HG02938 (cell line): ENCODE data around the gene MAGI2.

Experiments used
- ATAC-seq: cut with Tn5 transposase; IDR thresholded peaks from one replicate; pipeline ENCODE4 v1.9.1; 2021; ENCODE audit warnings: mild to moderate bottlenecking, moderate library complexity; ENCODE audit not compliant: unreplicated experiment

The MAGI2 gene

GRCh38 chr7:79381921-79382320, 71.5 kb downstream of the MAGI2 start:
- ATAC-seq: no peak

GRCh38 chr7:79377097-79377496, 76.4 kb downstream of the MAGI2 start:
- no peak for ATAC-seq

- ATAC-seq: no peak
Observed at GRCh38 chr7:79376299-79377025, 77.0 kb downstream of the MAGI2 start.

GRCh38 chr7:79361214-79361613, 92.3 kb downstream of the MAGI2 start:
- no peak for ATAC-seq

GRCh38 chr7:79359827-79360226, 93.6 kb downstream of the MAGI2 start:
- ATAC-seq: no peak

- no peak for ATAC-seq
Observed at GRCh38 chr7:79357101-79357500, 96.4 kb downstream of the MAGI2 start.

- ATAC-seq: no peak
Observed at GRCh38 chr7:79353720-79354468, 99.6 kb downstream of the MAGI2 start.

- ATAC-seq: no peak
Observed at GRCh38 chr7:79352323-79352722, 101.1 kb downstream of the MAGI2 start.

- ATAC-seq: no peak
Observed at GRCh38 chr7:79347351-79347750, 106.1 kb downstream of the MAGI2 start.

GRCh38 chr7:79341902-79342301, 111.6 kb downstream of the MAGI2 start:
- ATAC-seq: no peak

- no peak for ATAC-seq
Observed at GRCh38 chr7:79340212-79340611, 113.3 kb downstream of the MAGI2 start.

GRCh38 chr7:79339208-79339925, 114.1 kb downstream of the MAGI2 start:
- ATAC-seq: no peak

GRCh38 chr7:79337717-79338116, 115.8 kb downstream of the MAGI2 start:
- ATAC-seq: no peak

- no peak for ATAC-seq
Observed at GRCh38 chr7:79334841-79335240, 118.6 kb downstream of the MAGI2 start.

GRCh38 chr7:79334334-79334733, 119.1 kb downstream of the MAGI2 start:
- no peak for ATAC-seq

- ATAC-seq: no peak
Observed at GRCh38 chr7:79332091-79332490, 121.4 kb downstream of the MAGI2 start.

- no peak for ATAC-seq
Observed at GRCh38 chr7:79329464-79329863, 124.0 kb downstream of the MAGI2 start.

GRCh38 chr7:79320741-79321473, 132.6 kb downstream of the MAGI2 start:
- no peak for ATAC-seq

GRCh38 chr7:79319369-79319768, 134.1 kb downstream of the MAGI2 start:
- ATAC-seq: no peak

GRCh38 chr7:79317728-79318127, 135.7 kb downstream of the MAGI2 start:
- no peak for ATAC-seq

- ATAC-seq: no peak
Observed at GRCh38 chr7:79312022-79312421, 141.4 kb downstream of the MAGI2 start.
